ENCODE results near the gene RTN4. TPM values are rescaled to one million over a fixed set of nuclear protein-coding genes. Genes with fewer than 3 reads are reported as not detected.
A peak's percentile ranks its signal among the peaks of the same experiment; 100 is the strongest.

RTN4 gene
- total RNA-seq, 1 experiment from 2014 or later = 513 TPM

DNA sequence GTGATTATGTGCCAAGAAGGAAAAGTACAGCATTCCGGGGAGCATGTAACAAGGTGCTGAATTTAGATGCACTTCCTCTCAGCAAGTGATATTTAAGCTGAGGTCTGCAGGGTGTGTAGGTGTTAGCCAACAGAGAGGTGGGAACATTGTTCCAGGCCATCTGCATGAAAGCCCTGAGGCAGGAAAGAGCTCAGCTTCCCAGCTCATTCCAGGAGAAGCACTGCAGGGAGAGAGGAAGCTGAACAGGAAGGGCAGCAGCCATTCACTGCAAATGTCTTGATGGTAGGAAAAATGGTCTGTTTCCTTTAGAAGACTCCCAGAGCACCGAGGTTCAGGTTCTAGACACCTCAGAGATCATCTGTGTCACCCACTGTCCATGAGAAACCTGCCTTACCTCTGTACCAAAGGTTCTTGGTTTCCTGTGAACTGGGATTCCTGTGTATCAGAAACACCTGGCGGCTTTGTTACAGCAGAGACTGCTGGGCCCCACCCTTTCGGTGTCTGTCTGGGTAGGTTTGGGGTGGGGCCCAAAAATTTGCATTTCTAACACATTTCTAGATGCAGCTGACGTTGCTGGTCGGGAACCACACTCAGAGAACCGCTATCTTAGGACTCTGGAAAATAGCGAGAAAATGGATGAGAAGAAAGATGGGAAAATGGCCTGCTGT, 84.0 kb downstream of the RTN4 start:
- ChIA-PET CTCF (no interaction called here), POLR2A (no interaction called here)
- Histone ChIP-seq H3K9me3 (ENCODE audit: control insufficient read depth, insufficient read depth, low read depth, low read length) (no peaks in the 10 kb centered on the region), H3K4me3 (ENCODE audit: low read depth in 2 of 2, low read length in 2 of 2) (no peak overlapping the region), H3K27ac (ENCODE audit: low read length) (peak overlapping the region; percentile 77), H3K27me3 (ENCODE audit: control insufficient read depth, insufficient read depth, low read length) (no peaks in the 10 kb centered on the region), H3K4me1 (ENCODE audit: control insufficient read depth, insufficient read depth, low read length) (peaks cover 34% of the 10 kb centered on the region), H3K36me3 (ENCODE audit: control insufficient read depth, insufficient read depth, low read length) (peaks cover 4% of the 10 kb centered on the region; the same call in 1 of the 2 replicates)
- DNase-seq (ENCODE audit: low read depth, low spot score) (no peak), ATAC-seq (peak; percentile 24; the same call in 1 of the 2 replicates)
- TF ChIP-seq TCF7L2 (IDR thresholded peaks at IDR 0.05; ENCODE audit: low read depth, low read length) (no peak), POLR2AphosphoS5 (IDR thresholded peaks at IDR 0.05; ENCODE audit: low read depth, low read length) (peak; percentile 6; the same call in 1 of the 2 replicates)
- TF ChIP-seq, protein P1, sequence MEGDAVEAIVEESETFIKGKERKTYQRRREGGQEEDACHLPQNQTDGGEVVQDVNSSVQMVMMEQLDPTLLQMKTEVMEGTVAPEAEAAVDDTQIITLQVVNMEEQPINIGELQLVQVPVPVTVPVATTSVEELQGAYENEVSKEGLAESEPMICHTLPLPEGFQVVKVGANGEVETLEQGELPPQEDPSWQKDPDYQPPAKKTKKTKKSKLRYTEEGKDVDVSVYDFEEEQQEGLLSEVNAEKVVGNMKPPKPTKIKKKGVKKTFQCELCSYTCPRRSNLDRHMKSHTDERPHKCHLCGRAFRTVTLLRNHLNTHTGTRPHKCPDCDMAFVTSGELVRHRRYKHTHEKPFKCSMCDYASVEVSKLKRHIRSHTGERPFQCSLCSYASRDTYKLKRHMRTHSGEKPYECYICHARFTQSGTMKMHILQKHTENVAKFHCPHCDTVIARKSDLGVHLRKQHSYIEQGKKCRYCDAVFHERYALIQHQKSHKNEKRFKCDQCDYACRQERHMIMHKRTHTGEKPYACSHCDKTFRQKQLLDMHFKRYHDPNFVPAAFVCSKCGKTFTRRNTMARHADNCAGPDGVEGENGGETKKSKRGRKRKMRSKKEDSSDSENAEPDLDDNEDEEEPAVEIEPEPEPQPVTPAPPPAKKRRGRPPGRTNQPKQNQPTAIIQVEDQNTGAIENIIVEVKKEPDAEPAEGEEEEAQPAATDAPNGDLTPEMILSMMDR (IDR thresholded peaks at IDR 0.05) = no peak
- TF ChIP-seq, protein P2, sequence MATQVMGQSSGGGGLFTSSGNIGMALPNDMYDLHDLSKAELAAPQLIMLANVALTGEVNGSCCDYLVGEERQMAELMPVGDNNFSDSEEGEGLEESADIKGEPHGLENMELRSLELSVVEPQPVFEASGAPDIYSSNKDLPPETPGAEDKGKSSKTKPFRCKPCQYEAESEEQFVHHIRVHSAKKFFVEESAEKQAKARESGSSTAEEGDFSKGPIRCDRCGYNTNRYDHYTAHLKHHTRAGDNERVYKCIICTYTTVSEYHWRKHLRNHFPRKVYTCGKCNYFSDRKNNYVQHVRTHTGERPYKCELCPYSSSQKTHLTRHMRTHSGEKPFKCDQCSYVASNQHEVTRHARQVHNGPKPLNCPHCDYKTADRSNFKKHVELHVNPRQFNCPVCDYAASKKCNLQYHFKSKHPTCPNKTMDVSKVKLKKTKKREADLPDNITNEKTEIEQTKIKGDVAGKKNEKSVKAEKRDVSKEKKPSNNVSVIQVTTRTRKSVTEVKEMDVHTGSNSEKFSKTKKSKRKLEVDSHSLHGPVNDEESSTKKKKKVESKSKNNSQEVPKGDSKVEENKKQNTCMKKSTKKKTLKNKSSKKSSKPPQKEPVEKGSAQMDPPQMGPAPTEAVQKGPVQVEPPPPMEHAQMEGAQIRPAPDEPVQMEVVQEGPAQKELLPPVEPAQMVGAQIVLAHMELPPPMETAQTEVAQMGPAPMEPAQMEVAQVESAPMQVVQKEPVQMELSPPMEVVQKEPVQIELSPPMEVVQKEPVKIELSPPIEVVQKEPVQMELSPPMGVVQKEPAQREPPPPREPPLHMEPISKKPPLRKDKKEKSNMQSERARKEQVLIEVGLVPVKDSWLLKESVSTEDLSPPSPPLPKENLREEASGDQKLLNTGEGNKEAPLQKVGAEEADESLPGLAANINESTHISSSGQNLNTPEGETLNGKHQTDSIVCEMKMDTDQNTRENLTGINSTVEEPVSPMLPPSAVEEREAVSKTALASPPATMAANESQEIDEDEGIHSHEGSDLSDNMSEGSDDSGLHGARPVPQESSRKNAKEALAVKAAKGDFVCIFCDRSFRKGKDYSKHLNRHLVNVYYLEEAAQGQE (IDR thresholded peaks at IDR 0.05; ENCODE audit: insufficient read depth in 1 of 2, low read depth in 2 of 2, low read length in 1 of 2) = no peak
- in situ Hi-C loops (cut with HindIII; ENCODE audit: low pct_unique_long_range_greater_than_20kb, low sequenced_read_pairs) = no loop called here
- intact Hi-C loops (cut with micrococcal nuclease; ENCODE audit: unreplicated experiment) = no loop called here
- BruUV-seq (replicated peaks) = no TSS peak

DNA sequence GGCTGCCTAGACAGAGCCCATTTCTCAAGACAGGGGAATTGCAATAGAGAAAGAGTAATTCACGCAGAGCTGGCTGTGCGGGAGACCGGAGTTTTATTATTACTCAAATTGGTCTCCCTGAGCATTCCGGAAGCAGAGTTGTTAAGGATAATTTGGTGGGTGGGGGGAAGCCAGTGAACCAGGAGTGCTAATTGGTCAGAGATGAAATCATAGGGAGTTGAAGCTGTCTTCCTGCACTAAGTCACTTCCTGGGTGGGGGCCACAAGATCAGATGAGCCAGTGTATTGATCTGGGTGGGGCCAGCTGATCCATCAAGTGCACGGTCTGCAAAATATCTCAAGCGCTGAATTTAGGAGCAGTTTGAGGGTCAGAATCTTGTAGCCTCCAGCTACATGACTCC, 84.8 kb downstream of the RTN4 start:
- Histone ChIP-seq H3K4me1 (ENCODE audit: control insufficient read depth, insufficient read depth, low read length) (peaks cover 27% of the 10 kb centered on the region), H3K4me3 (ENCODE audit: low read depth in 2 of 2, low read length in 2 of 2) (no peak overlapping the region), H3K27ac (ENCODE audit: low read length) (peak overlapping the region; percentile 77), H3K9me3 (ENCODE audit: control insufficient read depth, insufficient read depth, low read depth, low read length) (no peaks in the 10 kb centered on the region), H3K36me3 (ENCODE audit: control insufficient read depth, insufficient read depth, low read length) (no peaks in the 10 kb centered on the region; the same call in 1 of the 2 replicates), H3K27me3 (ENCODE audit: control insufficient read depth, insufficient read depth, low read length) (no peaks in the 10 kb centered on the region)
- no TSS peak for BruUV-seq (replicated peaks)
- in situ Hi-C loops (cut with HindIII; ENCODE audit: low pct_unique_long_range_greater_than_20kb, low sequenced_read_pairs) (no loop called here), intact Hi-C loops (cut with micrococcal nuclease; ENCODE audit: unreplicated experiment) (no loop called here)
- TF ChIP-seq, protein P2 (IDR thresholded peaks at IDR 0.05; ENCODE audit: insufficient read depth in 1 of 2, low read depth in 2 of 2, low read length in 1 of 2) = no peak
- TF ChIP-seq TCF7L2 (IDR thresholded peaks at IDR 0.05; ENCODE audit: low read depth, low read length) (no peak), POLR2AphosphoS5 (IDR thresholded peaks at IDR 0.05; ENCODE audit: low read depth, low read length) (no peak; the same call in 1 of the 2 replicates), SIN3A (IDR thresholded peaks at IDR 0.05; ENCODE audit: borderline replicate concordance, insufficient read depth, low read depth, low read length) (no peak)
- TF ChIP-seq, protein P1 (IDR thresholded peaks at IDR 0.05) = no peak
- POLR2A ChIA-PET = no interaction called here
- DNase-seq (ENCODE audit: low read depth, low spot score) (no peak), ATAC-seq (no peak)
- CTCF ChIA-PET = interaction anchor here (0.5 kb wide), 1 partner anchor 14 kb away, joined by 4 read pairs; no protein-coding TSS in a partner anchor

All from Panc1 (cell line).